HTERT RPE-1 (cell line): ENCODE data around the gene USP27X.

Experiments
- in situ Hi-C: fragments of 300-500 bp; cut with MboI; formaldehyde crosslinking; loops from 4 replicates; pipeline ENCODE4 v1.14.3; 2020; ENCODE audit warnings: low sequenced_read_pairs

USP27X gene

DNA sequence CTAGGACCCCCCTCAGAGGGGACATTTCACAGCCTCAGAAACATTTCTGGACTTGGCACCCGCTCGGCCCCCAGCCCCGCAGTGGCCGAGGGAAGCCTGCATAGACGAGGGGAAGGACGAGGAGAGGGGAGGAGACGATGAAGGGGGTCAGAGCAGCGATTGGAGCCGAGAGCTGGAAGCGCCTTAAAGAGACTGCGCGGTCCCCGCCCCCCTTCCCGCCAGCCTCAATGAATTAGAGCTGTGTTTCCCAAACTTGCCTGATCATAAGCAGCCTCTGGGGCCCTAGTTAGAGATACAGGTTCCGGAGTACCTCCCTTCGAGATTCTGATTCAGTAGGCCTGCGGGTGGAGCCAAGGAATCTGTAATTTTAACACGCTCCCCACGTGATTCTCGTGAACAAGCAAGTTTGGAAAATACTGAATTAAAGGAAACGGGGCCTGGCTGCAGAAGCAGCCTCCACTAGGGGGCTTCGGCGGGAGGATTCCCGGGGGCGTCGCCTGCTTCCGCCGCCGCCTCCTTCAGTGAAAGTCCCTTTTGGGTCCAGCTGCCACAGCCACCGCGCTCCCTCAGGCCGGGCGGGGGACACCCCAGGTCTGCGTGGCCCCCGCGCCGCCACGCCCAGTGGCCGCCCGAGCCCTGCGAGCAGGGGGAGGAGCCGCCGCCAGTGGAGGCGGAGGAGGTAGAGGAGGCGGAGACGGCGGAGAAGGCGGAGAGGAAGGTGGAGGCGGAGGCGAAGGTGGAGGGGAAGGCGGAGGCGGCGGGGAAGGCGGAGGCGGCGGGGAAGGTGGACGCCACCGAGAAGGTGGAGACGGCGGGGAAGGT lies at the start of gene USP27X:
TSS of gene USP27X (plus strand) at position 651 of the 822 bp plus-strand sequence. CDS start 824 bp downstream, outside the sequence.
- in situ Hi-C loops = no loop called here

DNA sequence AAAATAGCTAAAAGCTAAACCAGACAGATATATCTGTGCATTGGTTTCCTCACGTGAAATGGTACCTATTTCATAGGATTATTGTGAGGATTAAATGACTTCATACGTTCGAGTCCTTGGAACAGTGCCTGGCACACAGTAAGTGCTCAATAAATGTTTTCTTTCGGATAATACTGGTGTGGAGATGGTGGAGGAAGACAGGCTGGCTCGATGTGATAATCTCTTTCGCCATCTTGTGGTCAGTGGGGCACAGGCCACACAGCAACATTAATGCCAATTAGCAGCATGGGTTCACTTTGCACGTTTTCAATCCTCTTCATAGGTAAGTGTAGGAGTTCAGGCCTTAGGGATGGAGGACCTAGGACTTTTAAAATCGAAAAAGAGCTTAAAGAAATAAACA lies 40.9 kb upstream of the USP27X start:
- in situ Hi-C loops = no loop called here

DNA sequence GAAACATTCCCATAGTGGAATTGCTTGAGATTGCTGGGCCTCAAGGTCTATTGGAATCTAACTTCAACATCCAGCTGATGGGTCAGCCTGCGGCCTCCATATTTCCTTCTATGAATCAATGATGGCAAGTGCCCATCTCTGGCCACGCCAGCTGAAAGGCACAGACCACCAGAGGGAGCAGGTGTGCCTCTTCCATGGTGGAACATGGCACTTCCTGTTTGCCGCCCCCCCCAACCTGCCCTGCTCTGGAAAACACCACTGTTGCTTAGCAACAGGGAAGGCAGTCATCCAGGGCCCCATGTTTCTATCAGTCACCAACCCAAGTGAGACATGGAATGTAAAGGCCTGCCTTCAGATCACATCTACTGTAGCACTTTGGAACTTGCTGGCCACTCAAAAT lies 38.6 kb upstream of the USP27X start:
- in situ Hi-C loops = no loop called here

DNA sequence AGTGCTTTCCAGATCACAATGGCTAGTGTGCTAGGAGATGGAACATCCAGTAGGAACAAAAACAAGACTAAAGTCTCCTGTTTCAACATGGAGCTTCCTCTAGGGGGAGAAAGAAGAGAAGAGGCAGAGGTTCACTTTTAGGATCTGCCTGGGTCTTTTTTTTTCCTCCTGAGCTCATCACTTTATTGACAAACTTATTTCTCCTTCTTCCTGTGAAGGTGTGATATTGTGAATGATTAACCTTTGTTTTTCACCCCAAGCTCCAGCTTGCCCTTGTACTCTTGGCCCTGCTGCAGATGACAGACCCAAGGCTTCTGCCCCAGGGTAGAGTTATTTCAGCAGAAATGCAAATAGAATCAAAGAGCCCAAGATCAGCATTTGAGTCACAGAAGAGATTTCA lies 36.7 kb upstream of the USP27X start:
- in situ Hi-C loops = no loop called here

DNA sequence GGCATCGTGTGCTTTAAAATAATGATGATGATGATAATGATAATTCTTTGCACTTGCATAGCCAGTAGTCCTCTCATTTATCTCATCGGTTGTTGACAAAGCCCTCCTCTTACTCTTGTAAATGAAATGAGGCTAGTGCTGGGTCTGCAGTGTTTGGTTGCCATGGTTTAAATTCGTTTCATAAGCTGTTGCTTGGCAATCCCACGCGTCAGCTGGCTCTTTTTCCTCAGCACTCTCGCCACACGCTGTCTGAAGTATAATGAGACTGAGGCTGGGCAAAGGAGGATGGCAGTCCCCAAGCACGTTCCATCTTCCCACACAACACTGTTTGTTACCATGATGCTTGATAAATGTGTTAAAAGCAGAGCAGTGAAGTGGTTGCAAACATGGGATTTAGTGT lies 34.7 kb upstream of the USP27X start:
- in situ Hi-C loops = no loop called here

DNA sequence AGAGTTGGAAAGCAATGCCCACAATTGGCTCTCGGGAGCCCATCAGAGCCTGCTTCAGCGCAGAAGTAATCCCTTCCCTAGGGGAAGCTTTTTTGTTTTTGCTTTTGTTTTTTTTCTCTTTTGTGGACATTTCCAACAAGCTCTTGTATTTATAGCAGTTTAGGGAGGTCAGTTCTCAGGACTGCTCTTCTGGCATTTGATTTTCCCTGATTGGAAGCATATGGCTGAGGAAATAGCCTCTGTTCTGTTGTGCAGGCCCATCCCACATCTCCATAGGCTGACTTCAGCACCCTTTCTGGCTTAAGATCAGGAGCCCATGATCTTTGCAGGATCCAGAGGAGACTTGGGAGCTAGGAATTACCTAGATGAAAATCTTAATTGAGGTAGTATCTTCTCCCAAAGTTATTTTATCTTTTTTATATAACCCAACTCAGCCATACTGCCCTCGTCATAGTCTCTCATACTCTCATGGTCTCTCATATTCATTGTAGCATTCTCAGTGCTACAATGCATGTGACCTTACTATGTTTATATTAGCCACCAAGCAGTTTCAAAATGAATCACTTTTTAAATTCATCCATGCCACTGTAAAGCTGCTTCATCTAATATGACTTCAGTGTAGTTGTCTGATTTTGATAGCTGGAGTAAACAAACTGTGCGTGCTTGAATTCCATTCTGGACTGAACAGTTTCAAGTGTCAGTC lies 33.4 kb upstream of the USP27X start:
- in situ Hi-C loops = no loop called here

DNA sequence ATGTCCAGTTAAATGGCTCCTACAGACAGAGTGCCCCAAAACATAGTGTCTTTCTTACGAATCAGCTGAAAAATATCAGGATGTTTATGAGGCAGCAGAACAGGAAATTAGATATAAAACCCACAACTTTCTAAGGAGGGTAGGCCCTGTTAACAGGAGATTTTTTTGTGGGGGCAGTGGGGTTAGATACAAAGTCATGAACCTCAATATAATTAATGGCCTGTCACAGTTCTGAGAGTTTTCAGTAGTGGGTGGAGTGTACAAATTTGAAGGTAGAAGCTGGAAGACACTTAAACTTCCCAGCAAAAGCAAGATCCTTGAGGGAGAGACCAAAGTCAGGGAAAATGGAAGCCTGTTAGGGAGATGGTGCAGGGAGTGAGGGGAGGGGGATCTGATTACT lies 32.8 kb upstream of the USP27X start:
- in situ Hi-C loops = no loop called here

DNA sequence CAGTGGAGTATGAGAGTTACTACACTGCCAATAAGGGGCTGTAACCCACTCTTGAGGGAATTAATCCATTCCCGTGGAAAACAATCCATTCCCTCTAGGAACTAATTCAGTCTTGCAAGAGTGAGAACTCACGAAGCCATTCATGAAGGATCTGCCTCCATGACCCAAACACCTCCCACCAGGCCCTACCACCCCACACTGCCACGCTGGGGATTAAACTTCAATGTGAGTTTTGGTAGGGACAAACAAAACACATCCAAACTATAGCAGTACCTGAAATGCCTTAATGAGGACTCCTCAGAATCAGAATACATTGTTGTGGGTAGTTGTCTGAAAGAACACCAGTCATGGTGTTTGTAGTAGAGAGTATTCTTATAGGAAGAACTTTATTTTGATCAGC lies 31.0 kb upstream of the USP27X start:
- in situ Hi-C loops = no loop called here

DNA sequence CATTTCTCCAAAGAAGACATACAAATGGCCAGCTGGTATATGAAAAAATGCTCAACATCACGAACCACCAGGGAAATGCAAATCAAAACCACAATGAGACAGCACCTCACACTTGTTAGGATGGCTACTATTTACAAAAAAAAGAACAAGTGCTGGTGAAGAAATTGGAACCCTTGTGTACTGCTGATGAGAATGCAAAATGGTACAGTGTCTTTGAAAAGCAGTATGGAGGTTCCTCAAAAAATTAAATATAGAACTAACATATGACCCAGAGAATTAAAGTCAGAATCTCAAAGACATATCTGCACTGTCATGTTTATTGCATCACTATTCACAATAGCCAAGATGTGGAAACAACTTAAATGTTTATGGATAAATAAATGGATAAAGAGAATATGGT lies 29.3 kb upstream of the USP27X start:
- in situ Hi-C loops = no loop called here

DNA sequence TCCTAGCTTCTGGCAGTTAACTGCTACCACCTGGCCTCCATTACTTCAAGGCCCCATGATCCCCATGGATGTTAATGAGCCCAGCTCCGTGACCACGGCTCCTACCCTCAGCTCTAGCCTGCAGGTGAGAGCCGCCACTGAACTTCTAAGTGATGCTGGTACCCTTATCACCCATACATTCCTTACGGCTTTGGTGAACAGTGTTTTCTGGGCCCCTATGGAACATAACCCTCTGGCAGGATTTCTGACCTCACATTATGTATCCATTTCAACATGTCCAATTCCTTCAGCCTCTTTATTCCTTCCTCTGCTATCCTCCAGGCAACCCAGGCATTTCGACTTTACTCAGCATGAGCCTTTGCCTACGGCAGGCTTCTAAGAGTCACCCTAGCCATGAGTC lies 25.6 kb upstream of the USP27X start:
- in situ Hi-C loops = no loop called here

DNA sequence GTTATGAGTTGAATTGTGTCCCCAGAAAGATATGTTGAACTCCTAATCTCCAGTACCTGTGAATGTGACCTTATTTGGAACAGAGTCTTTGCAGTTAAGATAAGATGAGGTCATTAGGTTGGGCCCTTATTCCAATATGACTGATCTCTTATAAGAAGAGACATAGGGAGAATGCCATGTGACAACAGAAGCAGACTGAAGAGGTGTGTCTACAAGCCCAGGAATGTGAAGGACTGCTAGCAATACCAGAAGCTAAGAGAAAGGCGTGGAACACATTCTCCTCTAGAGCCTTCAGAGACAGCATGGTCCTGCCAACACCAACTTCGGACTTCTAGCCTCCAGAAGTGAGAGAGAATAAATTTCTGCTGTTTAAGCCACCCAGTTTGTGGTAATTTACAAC lies 22.5 kb upstream of the USP27X start:
- in situ Hi-C loops = no loop called here

DNA sequence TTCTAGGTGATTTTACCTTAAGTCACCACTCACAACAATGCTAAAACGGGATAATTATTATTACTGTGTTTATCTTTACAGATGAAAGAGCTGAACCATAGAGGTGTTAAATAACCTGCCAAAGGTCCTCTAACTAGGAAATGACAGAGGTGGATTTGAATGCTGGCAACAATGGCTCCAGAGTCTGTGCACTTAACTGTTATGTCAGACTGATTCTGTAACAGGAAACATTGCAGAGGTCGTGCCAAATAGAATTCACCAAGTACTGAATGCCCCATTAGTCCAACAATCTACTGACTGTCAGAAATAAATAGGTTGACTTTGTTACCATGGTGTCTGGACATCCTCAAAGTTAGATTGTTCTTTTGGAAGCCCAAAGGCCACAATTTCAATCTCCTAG lies 20.9 kb upstream of the USP27X start:
- in situ Hi-C loops = no loop called here

DNA sequence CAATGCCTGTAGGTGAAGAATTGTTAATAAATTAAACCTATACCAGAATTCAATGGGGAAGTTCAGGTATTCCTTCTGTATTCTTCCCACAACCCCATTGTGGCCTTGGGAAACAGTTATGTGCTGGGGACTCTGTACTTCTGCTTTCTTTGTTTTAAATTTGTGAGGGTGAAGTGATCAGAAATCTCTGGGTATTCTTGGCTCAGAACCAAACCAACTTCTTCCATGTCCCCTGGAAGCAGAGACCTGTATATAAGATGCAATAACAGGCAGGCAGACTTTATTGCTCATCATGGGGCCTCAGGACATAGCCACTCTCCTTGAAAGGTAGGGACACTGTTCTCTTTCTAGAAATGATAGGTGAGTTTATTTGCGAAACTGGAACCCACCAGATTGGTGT lies 19.8 kb upstream of the USP27X start:
- in situ Hi-C loops = no loop called here

DNA sequence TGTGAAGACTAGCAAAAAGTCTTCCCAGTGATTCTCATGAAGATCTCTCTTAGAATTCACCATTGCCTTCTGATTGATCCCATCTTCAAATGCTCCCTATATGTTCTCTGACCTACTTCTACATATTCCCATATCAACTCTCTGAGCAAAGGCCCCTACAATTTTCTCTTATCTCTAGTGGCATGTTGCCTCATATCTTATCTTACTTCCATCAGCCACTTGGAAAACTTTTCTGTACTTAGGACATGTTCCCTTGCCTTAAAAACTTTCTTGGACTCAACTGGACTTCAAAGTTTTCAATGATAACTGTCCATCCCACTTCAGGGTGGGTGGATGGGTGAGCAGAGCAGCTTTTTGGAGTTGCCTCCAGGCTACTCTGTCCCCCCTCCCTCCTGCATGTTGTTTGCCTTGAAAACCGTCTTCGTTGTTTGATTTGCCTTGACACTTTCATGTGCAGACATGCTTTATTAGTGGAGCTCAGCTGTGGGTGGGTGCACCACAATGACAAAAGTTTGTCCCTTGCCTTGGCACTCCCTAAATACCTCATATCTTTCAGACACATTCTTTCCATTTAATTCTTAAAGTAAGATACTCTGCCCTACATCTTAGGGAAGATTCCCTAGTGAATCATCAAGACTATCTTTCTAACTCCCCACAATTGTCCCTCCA lies 18.3 kb upstream of the USP27X start:
- in situ Hi-C loops = no loop called here

DNA sequence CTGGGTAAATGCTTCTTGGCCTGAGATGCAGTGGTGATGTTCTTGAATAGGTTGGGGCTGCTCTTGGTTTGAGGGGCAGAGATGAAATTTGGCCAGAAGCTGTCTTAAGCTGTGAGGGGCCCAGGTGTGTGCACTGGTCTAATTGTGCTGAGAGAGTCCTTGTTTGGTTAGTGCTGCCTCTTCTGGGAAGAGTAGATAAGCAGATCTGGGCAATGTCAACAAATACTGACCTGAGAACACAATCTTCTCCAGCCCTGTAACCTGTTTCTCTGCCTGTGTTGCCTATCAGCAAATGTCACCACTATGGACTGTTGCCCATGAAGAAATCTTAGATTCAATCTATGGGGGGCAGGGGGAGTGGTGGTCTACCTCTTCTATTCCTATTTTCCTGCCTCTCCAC lies 17.2 kb upstream of the USP27X start:
- in situ Hi-C loops = no loop called here

DNA sequence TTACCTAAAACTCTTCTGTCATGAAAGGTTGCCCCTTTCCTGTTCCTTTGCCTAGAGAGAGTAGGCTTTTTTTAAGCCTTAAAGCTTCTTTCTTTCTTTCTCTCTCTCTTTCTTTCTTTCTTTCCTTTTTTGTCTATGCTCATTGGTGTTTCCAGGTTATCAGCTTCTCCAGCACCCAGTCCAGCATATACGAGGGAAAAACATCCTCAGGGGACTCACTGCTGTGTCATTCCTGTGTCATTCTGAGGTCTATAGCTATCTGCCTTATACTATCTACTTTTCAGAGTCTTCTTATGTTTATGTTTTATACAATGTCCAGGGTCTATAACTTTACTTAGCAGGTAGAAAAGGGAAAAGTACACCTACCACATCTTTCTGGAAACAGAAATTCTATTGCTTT lies 10.5 kb upstream of the USP27X start:
- in situ Hi-C loops = no loop called here

DNA sequence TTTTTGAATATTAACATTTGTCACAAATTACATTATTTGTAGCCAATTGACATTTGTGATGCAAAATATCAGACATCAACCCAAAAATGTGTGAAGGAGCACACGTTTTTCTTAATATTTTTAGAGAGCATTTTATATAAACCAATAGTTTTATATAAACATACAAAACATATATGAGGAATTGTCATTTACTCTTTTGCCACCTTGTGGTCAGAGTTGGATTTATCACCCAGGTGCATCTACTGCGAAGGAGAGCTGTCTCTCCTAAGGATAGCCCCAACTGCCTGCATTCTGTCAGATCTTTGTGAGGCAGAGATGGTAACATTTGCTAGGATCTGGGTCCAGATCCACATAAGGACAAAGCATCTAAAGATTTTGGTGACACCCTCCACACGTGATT lies 2.5 kb upstream of the USP27X start:
- in situ Hi-C loops = no loop called here

DNA sequence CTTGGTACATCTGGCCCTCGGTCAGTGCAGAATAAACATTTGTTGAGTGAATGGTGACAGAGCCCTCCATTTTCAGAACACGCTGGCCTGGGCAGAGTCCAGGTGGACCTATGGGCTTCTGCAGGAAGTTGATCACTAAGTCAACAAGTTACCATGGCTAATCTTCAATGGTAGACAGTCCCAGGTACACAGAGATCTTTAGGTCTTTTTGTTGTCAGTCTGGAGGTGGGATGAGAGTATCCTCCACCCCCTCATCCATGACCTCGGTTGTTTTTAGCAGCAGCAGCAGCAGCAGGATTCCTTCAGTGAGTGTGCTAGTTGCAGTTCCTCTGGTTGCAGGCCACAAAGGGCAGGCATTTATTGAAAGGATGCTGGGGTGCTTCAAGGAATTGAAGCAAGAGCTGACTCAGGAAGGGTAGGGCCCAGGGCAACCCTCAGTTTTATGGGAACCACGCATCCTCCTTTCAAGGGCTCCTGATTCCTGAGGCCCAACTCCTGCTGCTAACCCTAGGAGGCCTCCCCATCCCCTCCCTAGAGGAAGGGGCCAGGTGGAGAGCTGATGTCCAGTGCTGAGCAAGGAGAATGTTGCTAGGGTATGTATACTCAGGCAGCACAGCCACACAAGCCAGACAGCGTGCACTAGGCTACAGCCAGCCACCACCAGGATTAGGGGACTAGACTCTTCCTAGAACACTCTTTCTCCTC lies 1.7 kb upstream of the USP27X start:
- in situ Hi-C loops = no loop called here

DNA sequence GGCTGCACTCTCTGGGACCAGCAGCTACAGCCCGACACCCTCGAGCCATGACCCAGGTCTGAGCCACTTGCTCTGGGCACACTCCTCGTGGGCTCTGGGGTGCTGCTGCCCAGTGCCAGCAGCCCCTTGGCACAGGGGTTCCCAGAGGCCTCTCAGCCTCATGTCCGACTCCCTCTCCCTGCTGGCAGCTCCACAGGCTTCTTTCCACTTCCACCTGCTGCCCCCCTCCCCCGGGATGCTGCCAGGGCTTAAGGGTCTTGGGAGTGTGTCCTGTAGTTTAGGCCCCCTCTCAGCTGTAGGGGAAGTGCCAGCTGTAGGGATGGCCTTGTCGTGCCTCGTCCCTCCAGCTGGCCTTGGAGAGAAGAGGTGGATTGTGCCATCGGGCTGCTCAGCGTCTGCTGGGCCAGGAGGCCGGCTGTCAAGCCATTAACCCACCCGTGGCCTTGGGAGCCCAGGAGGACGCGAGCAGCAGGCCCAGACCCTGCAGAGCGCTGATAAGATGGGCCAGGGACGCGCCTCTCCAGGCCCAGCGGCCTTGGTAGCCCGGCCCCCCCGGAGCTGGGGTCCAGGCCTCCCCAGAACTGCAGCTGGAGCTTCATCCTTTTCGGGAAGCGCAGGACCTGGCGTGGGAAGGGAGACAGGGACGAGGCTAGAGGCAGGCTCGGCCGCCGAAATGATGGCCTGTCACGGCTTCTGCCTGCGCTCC lies 1.0 kb upstream of the USP27X start:
- in situ Hi-C loops = no loop called here

DNA sequence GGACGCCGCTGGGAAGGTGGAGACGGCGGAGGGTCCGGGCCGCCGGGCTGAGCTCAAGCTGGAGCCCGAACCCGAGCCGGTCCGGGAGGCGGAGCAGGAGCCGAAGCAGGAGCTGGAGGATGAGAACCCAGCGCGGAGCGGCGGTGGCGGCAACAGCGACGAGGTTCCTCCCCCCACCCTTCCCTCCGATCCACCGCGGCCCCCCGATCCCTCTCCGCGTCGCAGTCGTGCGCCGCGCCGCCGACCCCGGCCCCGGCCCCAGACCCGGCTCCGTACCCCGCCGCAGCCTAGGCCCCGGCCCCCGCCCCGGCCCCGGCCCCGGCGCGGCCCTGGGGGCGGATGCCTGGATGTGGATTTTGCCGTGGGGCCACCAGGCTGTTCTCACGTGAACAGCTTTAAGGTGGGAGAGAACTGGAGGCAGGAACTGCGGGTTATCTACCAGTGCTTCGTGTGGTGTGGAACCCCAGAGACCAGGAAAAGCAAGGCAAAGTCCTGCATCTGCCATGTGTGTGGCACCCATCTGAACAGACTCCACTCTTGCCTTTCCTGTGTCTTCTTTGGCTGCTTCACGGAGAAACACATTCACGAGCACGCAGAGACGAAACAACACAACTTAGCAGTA lies 483 bp downstream of the USP27X start:
- in situ Hi-C loops = no loop called here
